GM18873 (cell line): ENCODE results near the gene RNF113B.

Source experiments
- ATAC-seq: cut with Tn5 transposase; IDR thresholded peaks from one replicate; pipeline ENCODE4 v1.9.1; 2021; ENCODE audit warnings: mild to moderate bottlenecking, moderate library complexity, moderate number of reproducible peaks; ENCODE audit not compliant: unreplicated experiment, low FRiP score

Gene RNF113B

GRCh38 chr13:98176777-98177608, at the start of gene RNF113B:
RNF113B (minus strand) TSS chr13:98177269; CDS start chr13:98177236, 33 bp downstream.
- ATAC-seq: no peak

DNA sequence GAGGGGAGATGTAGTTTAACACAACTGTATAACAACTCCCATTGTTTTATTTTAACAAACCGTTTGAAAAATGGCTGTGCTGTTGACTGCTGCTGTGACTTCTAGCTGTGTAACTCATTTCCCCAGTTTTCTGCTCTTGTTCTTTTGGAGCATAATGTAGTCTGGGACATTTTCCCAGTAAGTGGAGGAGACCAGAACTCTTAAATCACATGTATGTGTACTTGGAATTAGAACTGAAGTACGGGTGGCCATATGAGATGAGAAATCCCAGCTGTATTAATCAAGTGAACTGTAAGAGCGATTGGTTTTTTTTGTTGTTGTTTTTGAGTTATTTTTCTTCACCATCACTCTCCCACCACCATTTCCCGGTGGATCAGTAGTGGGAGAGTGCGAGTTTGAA, 49.4 kb upstream of the RNF113B start:
- no peak for ATAC-seq

GRCh38 chr13:98225036-98225940, 48.2 kb upstream of the RNF113B start:
- no peak for ATAC-seq

- ATAC-seq: no peak
Measured at GRCh38 chr13:98224557-98224956, 47.5 kb upstream of the RNF113B start.

DNA sequence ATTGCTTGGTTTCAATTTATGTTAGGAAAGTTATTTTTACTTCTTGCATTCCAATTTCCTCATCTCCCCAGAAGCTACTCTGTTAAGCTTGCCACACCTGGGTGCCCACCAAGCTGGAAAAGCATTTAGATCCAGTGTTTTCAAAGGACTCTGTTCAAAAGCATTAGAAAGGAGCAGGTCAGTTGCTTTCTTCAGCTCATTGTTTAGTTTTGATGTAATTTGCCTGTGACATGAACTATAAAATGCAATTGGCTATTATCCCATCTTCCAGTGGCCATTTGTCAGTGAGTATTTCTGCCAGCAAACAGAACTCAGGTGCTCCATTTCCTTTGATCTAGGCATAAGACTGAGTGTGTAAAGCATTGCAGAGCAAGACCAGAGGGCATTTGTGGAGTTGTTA, 46.7 kb upstream of the RNF113B start:
- no peak for ATAC-seq

DNA sequence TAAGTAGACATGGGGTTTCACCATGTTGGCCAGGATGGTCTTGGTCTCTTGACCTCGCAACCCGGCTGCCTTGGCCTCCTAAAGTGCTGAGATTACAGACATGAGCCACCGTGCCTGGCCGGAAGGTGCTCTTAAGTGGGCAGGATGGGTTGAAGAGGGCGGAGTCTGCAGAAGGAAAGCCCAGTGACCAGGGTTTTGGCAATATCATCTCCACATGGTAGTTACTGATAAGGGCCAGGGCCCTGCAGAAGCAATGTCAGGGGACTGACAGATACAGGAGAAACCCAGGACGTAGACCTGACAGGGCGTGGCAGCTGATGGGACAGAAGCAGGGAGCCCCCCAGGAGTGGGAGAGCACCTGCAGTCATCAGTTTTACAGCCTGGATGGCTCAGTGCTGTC, 45.7 kb upstream of the RNF113B start:
- no peak for ATAC-seq

- ATAC-seq: no peak
Measured at GRCh38 chr13:98222081-98222554, 45.0 kb upstream of the RNF113B start.

GRCh38 chr13:98221234-98221633, 44.2 kb upstream of the RNF113B start:
- ATAC-seq: no peak

DNA sequence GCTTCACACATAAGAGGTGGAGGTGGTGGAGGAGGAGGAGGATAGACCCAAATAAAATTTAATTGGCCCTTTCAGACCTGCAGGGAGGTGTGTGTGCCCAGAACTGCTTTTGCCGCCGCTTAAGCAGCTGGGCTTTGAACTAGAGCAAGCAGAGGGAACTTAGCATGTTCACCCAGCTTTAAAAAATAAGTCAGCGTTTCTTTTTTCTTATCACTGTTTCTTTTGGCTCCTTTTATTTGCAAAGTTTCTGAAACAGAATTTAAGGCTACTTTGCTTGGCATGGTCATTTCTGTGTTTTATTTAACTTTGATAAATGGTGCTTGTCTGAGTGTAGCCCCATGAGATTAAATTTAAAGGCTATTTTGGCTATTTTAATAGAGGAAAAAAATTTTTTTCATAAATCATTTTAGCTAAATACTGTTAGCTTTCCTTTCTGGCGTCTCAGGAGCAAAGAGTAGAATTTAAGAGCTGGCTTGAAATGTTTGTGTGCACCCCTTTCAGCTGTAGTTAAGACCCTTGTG, 43.3 kb upstream of the RNF113B start:
- no peak for ATAC-seq

- no peak for ATAC-seq
Measured at GRCh38 chr13:98219685-98220084, 42.6 kb upstream of the RNF113B start.

- no peak for ATAC-seq
Measured at GRCh38 chr13:98217597-98217996, 40.5 kb upstream of the RNF113B start.

GRCh38 chr13:98216711-98217285, 39.7 kb upstream of the RNF113B start:
- no peak for ATAC-seq

DNA sequence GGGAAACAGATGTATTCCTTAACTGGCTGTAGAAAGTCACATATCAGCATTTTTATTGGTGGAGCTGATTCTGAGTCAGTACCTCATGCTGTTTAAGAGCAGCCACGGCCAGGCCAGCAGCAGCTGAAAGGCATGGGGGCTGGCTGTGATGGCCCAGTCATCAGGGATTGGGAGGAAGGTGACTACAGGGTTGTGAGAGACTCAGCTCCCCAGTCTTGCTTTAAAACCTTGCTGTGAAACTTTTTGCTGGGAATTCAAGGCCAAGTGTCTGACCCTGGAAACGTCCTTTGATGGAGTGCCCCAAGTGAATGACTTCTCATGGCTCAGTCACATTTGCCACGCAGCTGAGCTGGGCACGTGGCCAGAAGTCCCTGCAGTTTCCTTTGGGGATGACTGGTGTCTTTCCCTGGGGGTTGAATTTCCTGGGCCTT, 39.1 kb upstream of the RNF113B start:
- ATAC-seq: no peak

- no peak for ATAC-seq
Measured at GRCh38 chr13:98215508-98215907, 38.4 kb upstream of the RNF113B start.

DNA sequence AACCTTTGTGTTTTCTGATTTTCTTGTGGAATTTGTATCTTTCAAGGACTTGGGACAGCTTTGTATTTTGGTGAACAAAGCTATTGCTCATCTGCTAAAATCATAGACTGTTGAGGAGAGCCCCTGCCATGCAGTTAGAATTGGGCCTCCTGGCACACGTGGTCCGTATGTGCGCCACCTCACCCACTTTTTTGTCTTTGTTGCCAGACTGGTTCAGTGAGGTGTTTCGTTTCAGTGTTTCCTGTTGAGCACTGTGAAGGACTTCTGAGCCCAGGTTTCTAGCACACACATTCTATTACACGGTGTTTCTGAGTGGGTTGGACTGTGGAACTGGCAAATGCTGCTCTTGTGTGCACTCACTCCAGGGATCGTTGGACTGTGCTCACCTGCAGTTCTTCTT, 37.6 kb upstream of the RNF113B start:
- ATAC-seq: no peak

- ATAC-seq: no peak
Measured at GRCh38 chr13:98214008-98214643, 37.1 kb upstream of the RNF113B start.

DNA sequence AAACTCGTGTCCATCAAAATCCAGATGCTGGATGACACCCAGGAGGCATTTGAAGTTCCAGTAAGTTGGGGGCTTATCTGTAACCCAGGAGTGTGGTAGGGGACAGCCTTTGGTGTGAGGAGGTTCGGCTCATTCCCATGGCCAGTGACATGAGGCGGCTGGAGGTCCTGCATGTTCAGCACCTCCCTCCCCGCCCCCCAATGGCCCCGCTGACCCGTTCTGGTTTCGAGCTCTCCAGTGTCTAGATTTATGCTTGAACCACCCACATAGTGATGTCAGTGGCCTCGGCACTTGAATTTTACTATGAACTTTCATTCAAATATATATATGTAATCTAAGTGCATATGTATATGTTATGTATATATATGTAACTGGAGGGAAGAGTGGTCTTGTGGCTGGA, 36.3 kb upstream of the RNF113B start:
- ATAC-seq: no peak

- no peak for ATAC-seq
Measured at GRCh38 chr13:98212763-98213162, 35.7 kb upstream of the RNF113B start.

- ATAC-seq: no peak
Measured at GRCh38 chr13:98208606-98209005, 31.5 kb upstream of the RNF113B start.

DNA sequence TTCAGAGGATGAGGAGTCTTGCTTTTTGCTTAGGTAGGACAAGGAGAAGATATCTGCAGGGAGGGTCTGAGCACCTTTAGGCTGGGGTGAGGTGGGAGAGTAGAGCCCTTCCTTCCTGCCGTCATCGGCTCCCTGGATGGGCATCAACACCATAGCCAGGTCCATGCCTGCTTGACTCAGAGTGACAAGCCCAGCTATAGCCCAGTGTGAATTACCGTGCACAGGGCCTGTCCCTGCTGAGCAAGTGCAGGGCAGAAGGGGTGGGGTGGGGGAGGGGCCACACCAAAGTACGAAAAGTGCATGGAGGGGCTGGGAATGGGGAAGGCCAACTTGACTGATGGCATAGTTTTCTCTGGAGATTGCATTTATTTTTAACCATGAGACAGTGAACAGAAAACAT, 30.3 kb upstream of the RNF113B start:
- ATAC-seq: no peak
